Measurements from ENCODE around the gene BRPF3.

BRPF3 gene

GRCh38 chr6:36196113-36196879 lies at the start of gene BRPF3:
Gene BRPF3 (plus strand): TSS chr6:36196744. CDS start chr6:36200323, 3,579 bp downstream.
- DNase-seq: peak; percentile 76

GRCh38 chr6:36147294-36147693 lies 49.2 kb upstream of the BRPF3 start:
- DNase-seq: no peak

DNA sequence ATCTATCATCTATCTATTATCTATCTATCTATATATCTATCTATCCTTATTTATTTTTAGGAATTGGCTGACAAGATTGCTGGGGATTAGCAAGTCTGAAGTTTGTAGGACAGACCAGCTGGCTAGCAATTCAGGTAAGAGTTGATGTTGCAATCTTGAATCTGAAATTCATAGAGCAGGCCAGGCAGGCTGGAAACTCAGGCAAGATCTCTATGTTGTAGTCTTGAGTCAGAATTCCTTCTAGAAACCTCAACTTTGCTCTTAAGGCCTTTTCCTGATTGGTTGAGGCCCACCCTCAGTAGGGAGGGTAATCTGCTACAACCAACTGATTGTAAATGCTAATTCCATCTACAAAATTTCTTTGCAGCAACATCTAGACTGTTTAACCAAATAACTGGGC lies 47.1 kb upstream of the BRPF3 start:
- no peak for DNase-seq

- DNase-seq: no peak
Measured at GRCh38 chr6:36150283-36150682, 46.3 kb upstream of the BRPF3 start.

- DNase-seq: no peak
Measured at GRCh38 chr6:36154286-36154685, 42.3 kb upstream of the BRPF3 start.

DNA sequence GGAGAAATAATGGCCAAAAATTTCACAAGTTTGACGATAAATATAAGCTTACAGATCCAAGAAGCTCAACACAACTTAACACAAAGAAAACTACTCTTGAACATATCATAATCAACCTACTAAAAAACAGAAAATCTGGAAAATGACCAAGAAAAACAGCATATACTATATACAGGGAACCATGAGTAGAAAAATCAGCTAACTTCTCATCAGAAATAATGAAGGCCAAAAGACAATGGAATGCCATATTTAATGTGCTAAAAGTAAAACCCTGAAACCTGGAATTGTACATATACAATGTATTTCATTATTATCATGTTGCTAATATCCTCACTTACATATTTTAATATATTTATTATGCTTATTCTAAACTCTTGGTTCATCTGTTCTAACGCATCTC lies 40.9 kb upstream of the BRPF3 start:
- no peak for DNase-seq

DNA sequence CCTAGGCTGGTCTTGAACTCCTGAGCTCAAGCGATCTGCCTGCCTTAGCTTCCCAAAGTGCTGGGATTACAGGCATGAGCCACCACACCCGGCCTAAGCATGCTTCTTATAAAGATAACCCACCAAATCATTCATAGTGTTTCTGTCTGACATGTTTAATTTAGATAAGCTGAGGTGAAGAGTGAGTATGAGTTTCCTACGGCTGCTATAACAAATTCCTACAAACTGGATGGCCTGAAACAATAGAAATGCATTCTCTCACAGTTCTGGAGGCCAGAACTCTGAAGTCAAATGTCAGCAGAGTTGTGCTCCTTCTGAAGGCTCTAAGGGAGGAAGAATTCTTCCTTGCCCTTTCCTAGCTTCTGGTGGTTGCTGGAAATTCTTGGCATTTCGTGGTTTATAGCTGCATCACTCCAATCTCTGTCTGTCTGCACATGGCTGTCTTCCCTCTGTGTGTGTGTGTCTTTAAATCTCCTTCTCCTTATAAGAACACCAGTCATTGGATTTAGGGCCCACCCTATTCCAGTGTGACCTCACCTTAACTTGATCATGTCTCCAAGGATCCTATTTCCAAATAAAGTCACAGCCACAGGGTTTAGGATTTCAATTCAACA lies 36.3 kb upstream of the BRPF3 start:
- no peak for DNase-seq

DNA sequence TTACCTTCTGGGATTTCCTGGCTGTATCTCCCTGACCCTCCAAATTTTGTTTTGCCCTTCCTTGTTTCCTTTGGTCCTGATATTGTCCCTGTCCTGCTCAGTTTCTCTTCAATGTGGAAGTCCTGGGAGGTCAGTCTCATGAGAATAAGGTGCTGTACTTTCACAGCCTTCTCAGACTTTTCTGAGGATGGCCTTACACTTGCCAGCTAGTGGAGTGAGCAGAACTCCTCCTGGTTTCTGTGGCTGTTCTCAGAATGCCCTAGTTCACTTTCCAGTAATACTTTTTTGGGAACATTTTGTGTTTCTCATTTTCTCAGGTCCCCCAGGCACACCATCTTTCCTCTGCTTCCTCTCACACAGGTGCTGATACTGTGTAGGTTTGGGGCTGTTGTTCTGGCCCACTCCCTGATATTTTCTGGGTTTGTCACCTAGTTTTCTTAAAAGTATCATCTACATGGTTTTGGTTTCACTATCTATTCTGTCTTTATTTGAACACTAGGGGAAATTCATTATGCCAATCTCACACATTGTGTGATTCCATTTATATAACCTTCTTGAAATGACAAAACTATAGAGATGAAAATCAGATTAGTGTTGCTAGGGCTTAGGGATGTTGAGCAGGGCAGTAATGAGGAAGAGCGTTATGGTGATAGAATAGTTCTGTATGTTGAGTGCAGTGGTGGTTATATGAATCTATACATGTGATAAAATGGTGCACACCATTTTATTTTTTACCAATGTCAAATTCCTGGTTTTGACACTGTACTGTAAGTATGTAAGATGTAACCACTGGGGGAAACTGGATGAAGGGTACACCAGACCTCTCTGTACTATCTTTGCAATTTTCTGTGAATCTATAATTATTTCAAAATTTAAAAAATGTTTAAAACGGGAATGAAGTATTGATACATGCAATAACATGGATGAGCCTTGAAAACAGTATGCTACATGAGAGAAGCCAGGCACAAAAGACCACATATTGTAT lies 27.2 kb upstream of the BRPF3 start:
- DNase-seq: no peak

DNA sequence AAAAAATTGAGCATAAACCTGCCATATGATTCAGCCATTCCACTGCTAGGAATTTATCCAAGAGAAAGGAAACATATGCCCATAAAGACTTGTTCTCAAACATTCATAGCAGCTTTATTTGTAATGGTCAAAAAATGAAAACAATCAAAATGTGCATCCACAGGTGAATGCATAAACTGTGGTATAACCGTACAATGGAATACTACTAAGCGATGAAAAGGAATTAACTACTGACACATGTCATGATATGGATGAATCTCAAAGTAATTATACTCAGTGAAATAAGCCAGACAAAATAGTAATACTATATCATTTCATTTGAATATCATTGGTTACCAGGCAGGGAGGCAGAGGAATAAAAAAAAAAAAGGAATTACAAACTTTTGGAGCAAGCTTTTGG lies 25.8 kb upstream of the BRPF3 start:
- DNase-seq: no peak

GRCh38 chr6:36171573-36171972 lies 25.0 kb upstream of the BRPF3 start:
- DNase-seq: no peak

DNA sequence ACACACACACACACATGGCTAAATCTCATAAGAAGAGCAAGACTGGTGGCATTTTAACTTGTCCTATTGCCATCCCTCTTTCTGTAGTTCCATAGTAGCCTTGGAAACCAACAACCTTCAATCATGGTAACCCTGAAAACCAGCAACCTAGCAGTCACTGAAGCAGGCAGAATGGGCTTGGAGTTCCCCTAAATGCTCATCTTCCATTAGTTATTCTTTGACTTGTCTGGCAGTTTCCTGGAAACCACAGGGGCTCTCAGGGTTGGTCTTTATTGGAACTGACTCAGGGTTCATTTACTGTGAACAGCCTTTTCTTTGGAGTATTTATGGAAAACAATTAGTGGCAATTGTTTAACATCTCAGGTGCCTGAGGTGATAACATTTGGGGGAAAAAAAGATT lies 19.4 kb upstream of the BRPF3 start:
- no peak for DNase-seq

- DNase-seq: no peak
Measured at GRCh38 chr6:36178544-36178943, 18.0 kb upstream of the BRPF3 start.

DNA sequence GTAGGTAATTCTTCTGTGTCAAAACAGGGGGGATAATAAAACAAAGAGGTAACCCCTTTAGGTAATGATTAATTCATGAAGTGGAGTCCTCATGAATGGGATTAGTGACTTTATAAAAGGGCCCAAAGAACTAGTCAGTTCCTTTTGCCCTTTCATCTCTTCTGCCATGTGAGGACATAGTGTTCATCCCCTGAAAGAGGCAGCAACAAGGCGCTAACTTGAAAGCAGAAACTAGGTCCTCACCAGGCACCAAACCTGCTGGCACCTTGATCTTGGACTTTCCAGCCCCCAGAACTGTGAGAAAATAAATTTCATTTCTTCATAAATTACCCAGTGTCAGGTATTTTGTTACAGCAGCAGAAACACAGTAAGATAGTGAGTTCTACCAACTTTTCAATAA lies 16.4 kb upstream of the BRPF3 start:
- DNase-seq: no peak

- no peak for DNase-seq
Measured at GRCh38 chr6:36184311-36184710, 12.2 kb upstream of the BRPF3 start.

GRCh38 chr6:36186199-36186598 lies 10.3 kb upstream of the BRPF3 start:
- DNase-seq: no peak

DNA sequence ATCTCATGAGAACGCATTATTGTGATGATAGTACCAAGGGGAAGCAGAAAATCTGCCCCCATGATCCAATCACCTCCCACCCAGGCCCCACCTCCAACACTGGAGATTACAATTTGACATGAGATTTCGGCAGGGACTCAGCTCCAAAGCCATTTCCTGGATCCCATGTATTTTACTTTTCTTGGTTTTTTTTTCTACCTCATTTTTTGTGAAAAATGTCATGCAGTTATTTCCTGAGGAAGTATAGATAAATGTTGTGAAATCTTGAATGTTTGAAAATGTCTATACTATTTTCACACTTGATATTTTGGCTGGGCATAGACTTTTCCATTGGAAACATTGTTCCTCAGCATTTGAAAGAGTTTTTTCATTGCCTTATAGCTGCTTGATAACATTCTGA lies 9.1 kb upstream of the BRPF3 start:
- no peak for DNase-seq

- DNase-seq: no peak
Measured at GRCh38 chr6:36195471-36196112, 952 bp upstream of the BRPF3 start.

DNA sequence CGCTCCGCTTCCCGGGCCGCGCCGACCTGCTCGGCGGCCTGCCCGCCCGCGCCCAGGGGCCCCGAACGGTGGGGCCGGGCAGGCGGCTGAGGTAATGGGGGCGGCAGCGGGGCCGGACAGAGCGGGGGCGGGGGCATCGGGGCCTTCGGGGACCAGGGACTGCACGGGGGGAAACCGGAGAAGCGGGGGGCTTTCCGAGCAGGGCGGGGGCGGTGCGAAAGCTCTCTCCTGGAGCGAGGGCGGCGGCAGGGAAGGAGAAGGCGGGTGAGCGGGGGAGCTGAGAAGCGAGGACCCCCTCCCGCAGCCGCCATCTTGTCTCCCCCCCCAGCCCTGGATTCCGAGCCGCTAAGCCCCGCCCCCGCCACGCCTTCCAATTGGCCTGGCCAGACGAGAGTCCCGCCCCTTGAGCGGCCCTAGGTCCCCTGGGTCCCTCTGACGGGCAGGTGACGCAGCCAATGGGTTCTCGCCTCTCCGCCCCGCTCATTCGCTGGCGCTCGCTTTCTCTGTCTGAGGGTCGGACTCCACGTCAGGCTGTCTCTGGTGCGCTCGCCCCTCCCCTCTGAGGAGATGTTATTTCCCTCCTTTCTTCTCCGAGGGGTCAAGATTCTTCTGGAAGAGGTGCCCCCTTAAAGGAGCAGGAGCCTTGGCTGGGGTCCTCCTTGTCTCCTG lies 470 bp downstream of the BRPF3 start:
- peak; percentile 98 for DNase-seq

- no peak for DNase-seq
Measured at GRCh38 chr6:36197739-36198221, 1.2 kb downstream of the BRPF3 start.

DNA sequence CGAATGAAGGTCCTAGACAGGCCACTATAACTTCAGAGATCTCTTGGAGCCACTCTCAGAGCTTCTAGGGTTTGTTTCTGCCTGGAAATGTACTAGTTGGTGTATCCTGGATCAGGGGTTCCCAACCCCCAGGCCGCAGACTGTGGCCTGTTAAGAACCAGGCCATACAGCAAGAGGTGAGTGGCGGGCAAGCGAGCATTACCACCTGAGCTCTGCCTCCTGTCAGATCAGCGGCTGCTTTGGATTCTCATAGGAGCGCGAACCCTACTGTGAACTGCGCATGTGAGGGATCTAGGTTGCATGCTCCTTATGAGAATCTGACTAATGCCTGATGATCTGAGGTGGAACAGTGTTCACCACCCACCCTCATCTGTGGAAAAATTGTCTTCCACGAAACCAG lies 2.4 kb downstream of the BRPF3 start:
- no peak for DNase-seq

DNA sequence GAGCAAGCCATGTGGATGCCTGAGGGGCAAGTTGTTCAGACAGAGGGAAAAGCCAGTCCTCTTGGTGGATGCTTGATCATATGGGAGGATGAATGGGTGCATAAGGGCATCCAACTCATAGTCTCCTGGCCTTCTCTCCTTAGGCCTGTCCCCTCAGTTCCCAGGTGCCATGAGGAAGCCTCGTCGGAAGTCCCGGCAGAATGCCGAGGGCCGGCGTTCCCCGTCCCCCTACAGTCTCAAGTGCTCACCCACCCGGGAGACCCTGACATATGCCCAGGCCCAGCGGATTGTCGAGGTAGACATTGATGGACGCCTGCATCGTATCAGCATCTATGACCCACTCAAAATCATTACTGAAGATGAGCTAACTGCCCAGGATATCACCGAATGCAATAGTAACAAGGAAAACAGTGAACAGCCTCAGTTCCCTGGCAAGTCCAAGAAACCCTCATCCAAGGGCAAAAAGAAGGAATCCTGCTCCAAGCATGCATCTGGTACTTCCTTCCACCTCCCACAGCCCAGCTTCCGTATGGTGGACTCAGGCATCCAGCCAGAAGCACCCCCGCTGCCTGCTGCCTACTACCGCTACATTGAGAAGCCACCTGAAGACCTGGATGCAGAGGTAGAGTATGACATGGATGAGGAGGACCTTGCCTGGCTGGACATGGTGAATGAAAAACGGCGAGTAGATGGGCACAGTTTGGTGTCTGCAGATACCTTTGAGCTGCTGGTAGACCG lies 3.8 kb downstream of the BRPF3 start:
- no peak for DNase-seq
